Prostate gland (tissue), 2 donors: ENCODE data around the gene TM7SF2.

Source experiments
- POLR2A ChIP-seq: fragments of 450-650 bp; IDR thresholded peaks from one replicate; pipeline ENCODE4 v1.6.1; 2016; ENCODE audit warnings: antibody characterized with exemption, mild to moderate bottlenecking
- POLR2AphosphoS5 ChIP-seq: sonication (generic); formaldehyde crosslinking; IDR thresholded peaks from one replicate; pipeline ENCODE4 v1.6.1; 2017; ENCODE audit warnings: antibody characterized with exemption
- TF ChIP-seq, protein P1 (sequence below), 4 experiments: fragments of 200-600 bp in 2 of 4; fragments of 450-650 bp in 2 of 4; sonication (generic) in 2 of 4; IDR thresholded peaks; 1 replicate in 3 of 4; 2 replicates in 1 of 4; pipeline ENCODE4 v1.5.1; 2016 to 2019; ENCODE audit warnings: antibody characterized with exemption in 4 of 4, mild to moderate bottlenecking in 2 of 4, moderate library complexity in 2 of 4

DNA sequence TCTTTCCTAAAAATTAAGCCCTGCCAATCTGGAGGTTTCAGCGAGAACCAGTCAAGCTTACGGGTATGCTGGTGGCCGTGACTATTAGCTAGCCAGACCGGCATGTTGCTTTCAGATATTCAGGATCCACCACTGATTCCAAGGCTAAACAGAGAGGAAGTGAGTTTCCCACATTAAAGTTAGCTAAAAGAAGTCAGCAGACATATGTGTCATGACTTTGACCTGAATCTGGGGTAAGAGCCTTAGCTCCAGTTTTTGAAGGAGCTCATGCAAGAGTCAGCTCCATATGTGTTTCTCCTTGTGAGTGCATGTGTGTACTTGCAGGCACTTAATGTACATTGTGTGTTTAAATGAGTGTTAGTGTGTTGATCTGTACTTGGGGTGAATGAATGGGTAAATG lies 26.2 kb upstream of the TM7SF2 start:
- TF ChIP-seq, protein P1, sequence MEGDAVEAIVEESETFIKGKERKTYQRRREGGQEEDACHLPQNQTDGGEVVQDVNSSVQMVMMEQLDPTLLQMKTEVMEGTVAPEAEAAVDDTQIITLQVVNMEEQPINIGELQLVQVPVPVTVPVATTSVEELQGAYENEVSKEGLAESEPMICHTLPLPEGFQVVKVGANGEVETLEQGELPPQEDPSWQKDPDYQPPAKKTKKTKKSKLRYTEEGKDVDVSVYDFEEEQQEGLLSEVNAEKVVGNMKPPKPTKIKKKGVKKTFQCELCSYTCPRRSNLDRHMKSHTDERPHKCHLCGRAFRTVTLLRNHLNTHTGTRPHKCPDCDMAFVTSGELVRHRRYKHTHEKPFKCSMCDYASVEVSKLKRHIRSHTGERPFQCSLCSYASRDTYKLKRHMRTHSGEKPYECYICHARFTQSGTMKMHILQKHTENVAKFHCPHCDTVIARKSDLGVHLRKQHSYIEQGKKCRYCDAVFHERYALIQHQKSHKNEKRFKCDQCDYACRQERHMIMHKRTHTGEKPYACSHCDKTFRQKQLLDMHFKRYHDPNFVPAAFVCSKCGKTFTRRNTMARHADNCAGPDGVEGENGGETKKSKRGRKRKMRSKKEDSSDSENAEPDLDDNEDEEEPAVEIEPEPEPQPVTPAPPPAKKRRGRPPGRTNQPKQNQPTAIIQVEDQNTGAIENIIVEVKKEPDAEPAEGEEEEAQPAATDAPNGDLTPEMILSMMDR (IDR thresholded peaks at IDR 0.05): no peak
- TF ChIP-seq POLR2A (no peak), POLR2AphosphoS5 (no peak)
